ENCODE measurements around the gene TBCD.
"Not testable (repeated sequence)": the region's sequence is repeated elsewhere in the genome, so short reads cannot be mapped to it uniquely, and the experiment has no call there.

The TBCD gene

GRCh38 chr17:82729479-82730260 lies 22.2 kb upstream of the TBCD start:
- no peak for DNase-seq (ENCODE audit: low read depth)

GRCh38 chr17:82732118-82732743 lies 19.6 kb upstream of the TBCD start:
- no peak for DNase-seq (ENCODE audit: low read depth)

GRCh38 chr17:82734987-82735866 lies 16.6 kb upstream of the TBCD start, which contains the start of gene FN3K:
Gene FN3K, plus strand, starts transcription at chr17:82735615. Its CDS starts 22 bp downstream, at chr17:82735637.
- DNase-seq (ENCODE audit: low read depth) = no peak

- DNase-seq (ENCODE audit: low read depth) = no peak
These were observed 15.2 kb upstream of the TBCD start for GRCh38 chr17:82736511-82737185.

- no peak for DNase-seq (ENCODE audit: low read depth)
These were observed 13.6 kb upstream of the TBCD start for GRCh38 chr17:82737967-82738877.

GRCh38 chr17:82740906-82741759 lies 10.7 kb upstream of the TBCD start:
- DNase-seq (ENCODE audit: low read depth) = no peak

- DNase-seq (ENCODE audit: low read depth) = no peak
These were observed 8.3 kb upstream of the TBCD start for GRCh38 chr17:82743344-82744219.

- not testable (repeated sequence) for DNase-seq (ENCODE audit: low read depth)
These were observed 7.1 kb upstream of the TBCD start for GRCh38 chr17:82744736-82745135.

GRCh38 chr17:82745524-82745923 lies 6.3 kb upstream of the TBCD start:
- DNase-seq (ENCODE audit: low read depth) = no peak

GRCh38 chr17:82748756-82749155 lies 3.1 kb upstream of the TBCD start:
- no peak for DNase-seq (ENCODE audit: low read depth)

GRCh38 chr17:82750241-82750908 lies 1.5 kb upstream of the TBCD start:
- no peak for DNase-seq (ENCODE audit: low read depth)

GRCh38 chr17:82751171-82751570 lies 694 bp upstream of the TBCD start:
- no peak for DNase-seq (ENCODE audit: low read depth)

GRCh38 chr17:82752371-82753200 lies 721 bp downstream of the TBCD start:
- DNase-seq (ENCODE audit: low read depth) = no peak

- DNase-seq (ENCODE audit: low read depth) = no peak
These were observed 1.3 kb downstream of the TBCD start for GRCh38 chr17:82753201-82753464.

- no peak for DNase-seq (ENCODE audit: low read depth)
These were observed 2.7 kb downstream of the TBCD start for GRCh38 chr17:82754297-82755208.

- DNase-seq (ENCODE audit: low read depth) = no peak
These were observed 4.3 kb downstream of the TBCD start for GRCh38 chr17:82756166-82756565.

- DNase-seq (ENCODE audit: low read depth) = no peak
These were observed 13.5 kb downstream of the TBCD start for GRCh38 chr17:82765371-82765770.
